ENCODE data around the gene TRIM2. TPM values are rescaled to one million over a fixed set of nuclear protein-coding genes. Genes with fewer than 3 reads are reported as not detected.

TRIM2 gene
- total RNA-seq, 1 experiment from 2014 or later: 0.97 TPM

DNA sequence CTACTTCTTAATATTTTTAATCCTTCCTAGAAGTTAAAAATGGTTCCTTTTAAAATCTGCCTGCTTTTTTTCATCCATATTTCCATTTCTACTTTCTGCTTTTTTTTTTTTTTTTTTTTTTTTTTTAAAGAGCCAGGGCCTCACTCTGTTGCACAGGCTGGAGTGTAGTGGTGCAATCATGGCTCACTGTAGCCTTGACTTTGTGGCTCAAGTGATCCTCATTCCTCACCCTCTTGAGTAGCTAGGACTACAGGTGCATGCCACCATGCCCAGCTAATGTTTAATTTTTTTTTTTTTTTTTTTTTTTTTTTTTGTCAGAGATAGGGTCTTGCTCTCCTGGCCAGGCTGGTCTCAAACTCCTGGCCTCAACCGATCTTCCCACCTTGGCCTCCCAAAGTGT, 179.9 kb downstream of the TRIM2 start:
- Histone ChIP-seq H3K9me3 (ENCODE audit: low read length) (no peaks in the 10 kb centered on the region), H4K20me1 (ENCODE audit: insufficient read depth, low read depth, low read length) (no peaks in the 10 kb centered on the region), H3K9me2 (replicated peaks; ENCODE audit: insufficient read depth, low read length) (no peaks in the 10 kb centered on the region), H2AFZ (ENCODE audit: low read length) (no peak overlapping the region), H3K4me3 (ENCODE audit: low read length) (no peak overlapping the region), H3K27ac (ENCODE audit: low read length) (no peak overlapping the region), H3K79me2 (ENCODE audit: low read length) (no peaks in the 10 kb centered on the region), H3K4me2 (ENCODE audit: low read depth, low read length, poor library complexity, severe bottlenecking) (no peak overlapping the region), H3K4me1 (ENCODE audit: low read length) (no peaks in the 10 kb centered on the region), H3K27me3 (ENCODE audit: low read length) (no peaks in the 10 kb centered on the region), H3K9ac (ENCODE audit: low read length) (no peak overlapping the region), H3K36me3 (ENCODE audit: insufficient read depth, low read length) (no peaks in the 10 kb centered on the region)
- DNase-seq: no peak

DNA sequence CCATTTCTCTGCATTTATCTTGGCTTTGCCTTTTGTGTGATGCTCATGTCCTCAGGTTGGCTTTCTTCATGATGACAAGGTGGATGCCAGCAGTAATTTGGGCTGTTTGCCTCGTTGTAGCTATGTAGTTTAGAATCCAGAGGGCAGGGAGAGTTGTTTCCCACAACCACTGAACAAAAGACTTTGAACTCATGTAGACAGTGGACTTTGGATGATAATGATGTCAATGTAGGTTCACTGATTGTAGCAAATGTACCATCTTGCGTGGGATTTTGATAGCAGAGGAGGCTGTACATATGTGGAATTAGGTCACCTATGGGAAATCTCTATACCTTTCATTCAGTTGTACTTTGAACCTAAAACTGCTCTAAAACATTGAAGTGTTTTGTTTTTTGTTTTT, 181.5 kb downstream of the TRIM2 start:
- Histone ChIP-seq H3K4me2 (ENCODE audit: low read depth, low read length, poor library complexity, severe bottlenecking) (no peak overlapping the region), H3K9me3 (ENCODE audit: low read length) (no peaks in the 10 kb centered on the region), H3K79me2 (ENCODE audit: low read length) (peaks cover 4% of the 10 kb centered on the region; the same call in 1 of the 2 replicates), H3K9ac (ENCODE audit: low read length) (no peak overlapping the region), H3K4me1 (ENCODE audit: low read length) (no peaks in the 10 kb centered on the region), H3K27ac (ENCODE audit: low read length) (no peak overlapping the region), H3K36me3 (ENCODE audit: insufficient read depth, low read length) (no peaks in the 10 kb centered on the region), H3K27me3 (ENCODE audit: low read length) (no peaks in the 10 kb centered on the region), H3K9me2 (replicated peaks; ENCODE audit: insufficient read depth, low read length) (no peaks in the 10 kb centered on the region), H3K4me3 (ENCODE audit: low read length) (no peak overlapping the region), H4K20me1 (ENCODE audit: insufficient read depth, low read depth, low read length) (no peaks in the 10 kb centered on the region), H2AFZ (ENCODE audit: low read length) (no peak overlapping the region)
- no peak for DNase-seq

DNA sequence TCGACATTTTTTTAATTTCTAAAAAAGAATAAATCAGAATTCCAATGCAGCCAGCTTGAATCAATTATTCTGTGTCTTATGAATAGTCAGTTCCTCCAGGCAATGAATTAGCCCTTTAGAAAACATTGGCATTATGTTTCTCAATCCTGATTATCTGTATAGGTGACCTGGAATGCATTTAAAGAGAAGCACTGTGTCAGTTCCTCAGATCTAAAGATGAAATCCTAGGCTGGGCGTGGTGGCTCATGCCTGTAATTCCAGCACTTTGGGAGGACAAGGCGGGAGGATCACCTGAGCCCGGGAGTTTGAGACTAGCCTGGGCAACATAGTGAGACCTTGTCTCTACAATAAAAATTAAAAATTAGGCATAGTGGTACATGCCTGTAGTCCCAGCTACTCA, 183.7 kb downstream of the TRIM2 start:
- H3K9ac ChIP-seq (ENCODE audit: low read length): no peak overlapping the region
- peaks cover 8% of the 10 kb centered on the region; the same call in 1 of the 2 replicates for H3K79me2 ChIP-seq (ENCODE audit: low read length)
- no peaks in the 10 kb centered on the region for H3K4me1 ChIP-seq (ENCODE audit: low read length)
- H2AFZ ChIP-seq (ENCODE audit: low read length): no peak overlapping the region
- H4K20me1 ChIP-seq (ENCODE audit: insufficient read depth, low read depth, low read length): no peaks in the 10 kb centered on the region
- H3K27me3 ChIP-seq (ENCODE audit: low read length): no peaks in the 10 kb centered on the region
- H3K36me3 ChIP-seq (ENCODE audit: insufficient read depth, low read length): no peaks in the 10 kb centered on the region
- no peak overlapping the region for H3K4me3 ChIP-seq (ENCODE audit: low read length)
- no peaks in the 10 kb centered on the region for H3K9me2 ChIP-seq (replicated peaks; ENCODE audit: insufficient read depth, low read length)
- no peak overlapping the region for H3K4me2 ChIP-seq (ENCODE audit: low read depth, low read length, poor library complexity, severe bottlenecking)
- DNase-seq: no peak
- no peak overlapping the region for H3K27ac ChIP-seq (ENCODE audit: low read length)
- H3K9me3 ChIP-seq (ENCODE audit: low read length): no peaks in the 10 kb centered on the region

Small RNAs within 50 kb of the gene (small RNA-seq; reads per million reads assigned to genes)
- not detected for gene RF00019
- gene RN7SL419P: not detected
- not detected for gene RNU6-1196P

Other genes starting within 250 kb of the TRIM2 start
- gene MND1, start 140.2 kb downstream of the TRIM2 start, total RNA-seq (2014; rRNA removed; shearing (Covaris generic); ENCODE audit: low replicate concordance): 46.9 and 47.1 TPM in 2 replicates

Measured in Karpas-422 (cell line).